Measurements from ENCODE around the gene HOXC9. TPM values are rescaled to one million over a fixed set of nuclear protein-coding genes. Genes with fewer than 3 reads are reported as not detected.

HOXC9 gene
- polyA plus RNA-seq, 2 of the 4 experiments (the other 2 are of a cell fraction), result 5.2 to 6.6 TPM

DNA sequence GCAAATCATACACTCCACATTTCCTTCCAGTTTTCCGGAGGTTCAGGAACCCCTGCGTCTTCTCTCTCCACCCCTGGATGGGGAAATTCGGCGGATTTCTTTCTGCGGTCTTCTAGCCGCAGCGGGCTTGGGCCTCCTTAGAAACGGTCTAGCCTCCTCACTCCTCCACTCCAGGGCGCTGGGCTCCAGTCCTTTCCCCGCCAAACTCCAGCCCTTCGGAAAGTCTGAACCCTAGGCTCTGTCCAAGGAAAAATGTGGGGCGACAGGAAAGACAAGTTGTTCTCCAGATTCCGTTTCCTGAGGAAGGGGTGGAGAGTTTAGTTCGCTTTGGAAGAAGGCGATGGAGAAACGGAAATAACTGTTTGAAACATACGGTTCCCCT lies 16.4 kb upstream of the HOXC9 start:
- no peak for DNase-seq (ENCODE audit: low read depth in 1 of 2, low spot score in 1 of 2)
- no peak for FAIRE-seq
- no peak overlapping the region for H3K4me3 ChIP-seq
- WGBS (ENCODE audit: missing lambda C conversion rate), result 91% methylated on average over 17 of the region's 17 CpGs
- ChIA-PET POLR2A (no interaction called here), CTCF (interaction anchor here (1.8 to 5.8 kb wide), 7 partner anchors 11 to 239 kb away, joined by 9 to 171 read pairs (median 23); partner anchors contain the start of genes HOXC11, HOXC8 and HOXC9)
- H3K4me1 ChIP-seq, result peaks cover 21% of the 10 kb centered on the region
- no peak for TF ChIP-seq JUN (IDR thresholded peaks at IDR 0.05)
- TF ChIP-seq GATA3 (IDR thresholded peaks at IDR 0.05; ENCODE audit: borderline replicate concordance), result no peak
- no peak for TF ChIP-seq KDM1A (IDR thresholded peaks at IDR 0.05; ENCODE audit: low read depth)
- TF ChIP-seq KDM5A (IDR thresholded peaks at IDR 0.05), result no peak
- TF ChIP-seq, protein P1, sequence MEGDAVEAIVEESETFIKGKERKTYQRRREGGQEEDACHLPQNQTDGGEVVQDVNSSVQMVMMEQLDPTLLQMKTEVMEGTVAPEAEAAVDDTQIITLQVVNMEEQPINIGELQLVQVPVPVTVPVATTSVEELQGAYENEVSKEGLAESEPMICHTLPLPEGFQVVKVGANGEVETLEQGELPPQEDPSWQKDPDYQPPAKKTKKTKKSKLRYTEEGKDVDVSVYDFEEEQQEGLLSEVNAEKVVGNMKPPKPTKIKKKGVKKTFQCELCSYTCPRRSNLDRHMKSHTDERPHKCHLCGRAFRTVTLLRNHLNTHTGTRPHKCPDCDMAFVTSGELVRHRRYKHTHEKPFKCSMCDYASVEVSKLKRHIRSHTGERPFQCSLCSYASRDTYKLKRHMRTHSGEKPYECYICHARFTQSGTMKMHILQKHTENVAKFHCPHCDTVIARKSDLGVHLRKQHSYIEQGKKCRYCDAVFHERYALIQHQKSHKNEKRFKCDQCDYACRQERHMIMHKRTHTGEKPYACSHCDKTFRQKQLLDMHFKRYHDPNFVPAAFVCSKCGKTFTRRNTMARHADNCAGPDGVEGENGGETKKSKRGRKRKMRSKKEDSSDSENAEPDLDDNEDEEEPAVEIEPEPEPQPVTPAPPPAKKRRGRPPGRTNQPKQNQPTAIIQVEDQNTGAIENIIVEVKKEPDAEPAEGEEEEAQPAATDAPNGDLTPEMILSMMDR (IDR thresholded peaks at IDR 0.05), result no peak
- no peak for TF ChIP-seq HEYL (CRISPR knock-in tag; IDR thresholded peaks at IDR 0.05)
- TF ChIP-seq CBX2 (IDR thresholded peaks at IDR 0.05; ENCODE audit: borderline replicate concordance, low read depth), result no peak
- no peak for TF ChIP-seq NR3C1 (IDR thresholded peaks at IDR 0.05)
- TF ChIP-seq, protein P2, sequence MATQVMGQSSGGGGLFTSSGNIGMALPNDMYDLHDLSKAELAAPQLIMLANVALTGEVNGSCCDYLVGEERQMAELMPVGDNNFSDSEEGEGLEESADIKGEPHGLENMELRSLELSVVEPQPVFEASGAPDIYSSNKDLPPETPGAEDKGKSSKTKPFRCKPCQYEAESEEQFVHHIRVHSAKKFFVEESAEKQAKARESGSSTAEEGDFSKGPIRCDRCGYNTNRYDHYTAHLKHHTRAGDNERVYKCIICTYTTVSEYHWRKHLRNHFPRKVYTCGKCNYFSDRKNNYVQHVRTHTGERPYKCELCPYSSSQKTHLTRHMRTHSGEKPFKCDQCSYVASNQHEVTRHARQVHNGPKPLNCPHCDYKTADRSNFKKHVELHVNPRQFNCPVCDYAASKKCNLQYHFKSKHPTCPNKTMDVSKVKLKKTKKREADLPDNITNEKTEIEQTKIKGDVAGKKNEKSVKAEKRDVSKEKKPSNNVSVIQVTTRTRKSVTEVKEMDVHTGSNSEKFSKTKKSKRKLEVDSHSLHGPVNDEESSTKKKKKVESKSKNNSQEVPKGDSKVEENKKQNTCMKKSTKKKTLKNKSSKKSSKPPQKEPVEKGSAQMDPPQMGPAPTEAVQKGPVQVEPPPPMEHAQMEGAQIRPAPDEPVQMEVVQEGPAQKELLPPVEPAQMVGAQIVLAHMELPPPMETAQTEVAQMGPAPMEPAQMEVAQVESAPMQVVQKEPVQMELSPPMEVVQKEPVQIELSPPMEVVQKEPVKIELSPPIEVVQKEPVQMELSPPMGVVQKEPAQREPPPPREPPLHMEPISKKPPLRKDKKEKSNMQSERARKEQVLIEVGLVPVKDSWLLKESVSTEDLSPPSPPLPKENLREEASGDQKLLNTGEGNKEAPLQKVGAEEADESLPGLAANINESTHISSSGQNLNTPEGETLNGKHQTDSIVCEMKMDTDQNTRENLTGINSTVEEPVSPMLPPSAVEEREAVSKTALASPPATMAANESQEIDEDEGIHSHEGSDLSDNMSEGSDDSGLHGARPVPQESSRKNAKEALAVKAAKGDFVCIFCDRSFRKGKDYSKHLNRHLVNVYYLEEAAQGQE (IDR thresholded peaks at IDR 0.05), result no peak
- TF ChIP-seq HDAC2 (IDR thresholded peaks at IDR 0.05), result no peak
- no peak for TF ChIP-seq EP300 (IDR thresholded peaks at IDR 0.05)
- no peak for TF ChIP-seq HOXB13 (CRISPR knock-in tag; IDR thresholded peaks at IDR 0.05; ENCODE audit: low read depth)
- no peak for TF ChIP-seq FOSL2 (IDR thresholded peaks at IDR 0.05)
- TF ChIP-seq FOSL2 (CRISPR knock-in tag; IDR thresholded peaks at IDR 0.05), result no peak
- TF ChIP-seq BHLHE40 (IDR thresholded peaks at IDR 0.05; ENCODE audit: low read depth, low read length), result no peak
- TF ChIP-seq, protein P3, sequence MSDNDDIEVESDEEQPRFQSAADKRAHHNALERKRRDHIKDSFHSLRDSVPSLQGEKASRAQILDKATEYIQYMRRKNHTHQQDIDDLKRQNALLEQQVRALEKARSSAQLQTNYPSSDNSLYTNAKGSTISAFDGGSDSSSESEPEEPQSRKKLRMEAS (IDR thresholded peaks at IDR 0.05), result no peak
- TF ChIP-seq, protein P4, sequence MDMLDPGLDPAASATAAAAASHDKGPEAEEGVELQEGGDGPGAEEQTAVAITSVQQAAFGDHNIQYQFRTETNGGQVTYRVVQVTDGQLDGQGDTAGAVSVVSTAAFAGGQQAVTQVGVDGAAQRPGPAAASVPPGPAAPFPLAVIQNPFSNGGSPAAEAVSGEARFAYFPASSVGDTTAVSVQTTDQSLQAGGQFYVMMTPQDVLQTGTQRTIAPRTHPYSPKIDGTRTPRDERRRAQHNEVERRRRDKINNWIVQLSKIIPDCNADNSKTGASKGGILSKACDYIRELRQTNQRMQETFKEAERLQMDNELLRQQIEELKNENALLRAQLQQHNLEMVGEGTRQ (IDR thresholded peaks at IDR 0.05), result no peak
- TF ChIP-seq POLR2A (IDR thresholded peaks at IDR 0.05; ENCODE audit: low read length), result no peak
- no peak for TF ChIP-seq CHD2 (IDR thresholded peaks at IDR 0.05; ENCODE audit: low read length, partially characterized antibody)
- TF ChIP-seq PHF8 (IDR thresholded peaks at IDR 0.05; ENCODE audit: borderline replicate concordance, low read depth), result no peak
- TF ChIP-seq, protein P5, sequence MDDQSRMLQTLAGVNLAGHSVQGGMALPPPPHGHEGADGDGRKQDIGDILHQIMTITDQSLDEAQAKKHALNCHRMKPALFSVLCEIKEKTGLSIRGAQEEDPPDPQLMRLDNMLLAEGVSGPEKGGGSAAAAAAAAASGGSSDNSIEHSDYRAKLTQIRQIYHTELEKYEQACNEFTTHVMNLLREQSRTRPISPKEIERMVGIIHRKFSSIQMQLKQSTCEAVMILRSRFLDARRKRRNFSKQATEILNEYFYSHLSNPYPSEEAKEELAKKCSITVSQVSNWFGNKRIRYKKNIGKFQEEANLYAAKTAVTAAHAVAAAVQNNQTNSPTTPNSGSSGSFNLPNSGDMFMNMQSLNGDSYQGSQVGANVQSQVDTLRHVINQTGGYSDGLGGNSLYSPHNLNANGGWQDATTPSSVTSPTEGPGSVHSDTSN (IDR thresholded peaks at IDR 0.05), result no peak
- no peak overlapping the region for H3K4me2 ChIP-seq
- ATAC-seq, result no peak
- H3K27ac ChIP-seq, result no peak overlapping the region
- H3K9me3 ChIP-seq, result no peaks in the 10 kb centered on the region
